GM12864 (cell line): Measurements from ENCODE around the gene ZNF90.

ENCODE experiments used
- DNase-seq: peaks from one replicate; pipeline ENCODE4 v3.0.0-alpha.2; 2011; ENCODE audit warnings: low read depth
- H3K4me3 ChIP-seq: 2 replicates; pipeline ENCODE4 v1.5.1; 2011; ENCODE audit warnings: mild to moderate bottlenecking, low read depth, low read length, control low read depth
- CTCF ChIP-seq: IDR thresholded peaks from 2 replicates; pipeline ENCODE4 v1.5.1; 2011; ENCODE audit warnings: low read depth, mild to moderate bottlenecking, moderate library complexity, low read length, control low read depth, inconsistent platforms; ENCODE audit errors: missing control alignments

ZNF90 gene

GRCh38 chr19:20165971-20166592 lies 88.3 kb downstream of the ZNF90 start:
- no peak overlapping the region for H3K4me3 ChIP-seq
- no peak for TF ChIP-seq CTCF
- no peak for DNase-seq

- peak within 1 kb of the TSS; percentile 85 for H3K4me3 ChIP-seq
- peak; percentile 87 for DNase-seq
- TF ChIP-seq CTCF: no peak
Measured at GRCh38 chr19:20167020-20167644, 89.3 kb downstream of the ZNF90 start, which contains the start of gene ZNF486. Gene ZNF486 (plus strand): TSS chr19:20167214. CDS start chr19:20167331, 117 bp downstream.

GRCh38 chr19:20167651-20168122 lies 89.9 kb downstream of the ZNF90 start:
- no peak for TF ChIP-seq CTCF
- peak overlapping the region; percentile 85 for H3K4me3 ChIP-seq
- DNase-seq: no peak
